Adrenal gland (tissue), 5 donors: ENCODE data around the gene PSMD6.

Experiments used
- POLR2A ChIP-seq, 2 donors: fragments of 450-650 bp; IDR thresholded peaks; one replicate each; pipeline ENCODE4 v1.6.1; 2017; ENCODE audit warnings: antibody characterized with exemption in 2 of 2, mild to moderate bottlenecking in 2 of 2, moderate library complexity in 1 of 2
- TF ChIP-seq, protein P1 (sequence below), 6 experiments: fragments of 450-650 bp in 4 of 6; fragments of 200-600 bp in 2 of 6; sonication (generic) in 1 of 6; IDR thresholded peaks; 1 replicate in 5 of 6; 2 replicates in 1 of 6; pipeline versions ENCODE4 v1.5.1 to v1.8.0; 2016 to 2021; ENCODE audit warnings: antibody characterized with exemption in 6 of 6, mild to moderate bottlenecking in 2 of 6, moderate library complexity in 1 of 6
- donor health status: DM: no; HTN: no; CAD: no.

GRCh38 chr3:64008487-64009351, 14.6 kb downstream of the PSMD6 start:
- no peak for TF ChIP-seq POLR2A (IDR thresholded peaks at IDR 0.05)
- TF ChIP-seq, protein P1, sequence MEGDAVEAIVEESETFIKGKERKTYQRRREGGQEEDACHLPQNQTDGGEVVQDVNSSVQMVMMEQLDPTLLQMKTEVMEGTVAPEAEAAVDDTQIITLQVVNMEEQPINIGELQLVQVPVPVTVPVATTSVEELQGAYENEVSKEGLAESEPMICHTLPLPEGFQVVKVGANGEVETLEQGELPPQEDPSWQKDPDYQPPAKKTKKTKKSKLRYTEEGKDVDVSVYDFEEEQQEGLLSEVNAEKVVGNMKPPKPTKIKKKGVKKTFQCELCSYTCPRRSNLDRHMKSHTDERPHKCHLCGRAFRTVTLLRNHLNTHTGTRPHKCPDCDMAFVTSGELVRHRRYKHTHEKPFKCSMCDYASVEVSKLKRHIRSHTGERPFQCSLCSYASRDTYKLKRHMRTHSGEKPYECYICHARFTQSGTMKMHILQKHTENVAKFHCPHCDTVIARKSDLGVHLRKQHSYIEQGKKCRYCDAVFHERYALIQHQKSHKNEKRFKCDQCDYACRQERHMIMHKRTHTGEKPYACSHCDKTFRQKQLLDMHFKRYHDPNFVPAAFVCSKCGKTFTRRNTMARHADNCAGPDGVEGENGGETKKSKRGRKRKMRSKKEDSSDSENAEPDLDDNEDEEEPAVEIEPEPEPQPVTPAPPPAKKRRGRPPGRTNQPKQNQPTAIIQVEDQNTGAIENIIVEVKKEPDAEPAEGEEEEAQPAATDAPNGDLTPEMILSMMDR (IDR thresholded peaks at IDR 0.05) = no peak
